Renal pelvis (tissue), 12 donors: ENCODE results near the gene PLEKHA1. TPM values are rescaled to one million over a fixed set of nuclear protein-coding genes. Genes with fewer than 3 reads are reported as not detected.

ENCODE experiments used
- DNase-seq: peaks from one replicate; pipeline ENCODE4 v3.0.0-alpha.2; 2013
- long read RNA-seq, 16 experiments: transcript quantifications; one replicate each; lab custom pipeline, GENCODE V29; 2026
- polyA plus RNA-seq, 3 donors: library from polyadenylated mRNA; unstranded; fragments of 120-200 nt; gene quantifications; one replicate each; pipeline ENCODE4 v1.2.1, GENCODE V29; 2013; ENCODE audit not compliant: insufficient read length in 3 of 3

The PLEKHA1 gene
- polyA plus RNA-seq, result 10 to 100 TPM; 70.1 to 98.8 (median 96.3) TPM
- long read RNA-seq, donor 1, full-length matches to known transcripts, result 6 of 12 reads
- long read RNA-seq, donor 1, partial matches to known transcripts, result 6 of 12 reads
- long read RNA-seq, donor 1, other reads (novel, unspliced or antisense), result 0 of 12 reads
- long read RNA-seq, donor 2, full-length matches to known transcripts, result 5 of 13 reads
- long read RNA-seq, donor 2, partial matches to known transcripts, result 0 of 13 reads
- long read RNA-seq, donor 2, other reads (novel, unspliced or antisense), result 8 of 13 reads
- long read RNA-seq, donor 3, full-length matches to known transcripts, result 4 of 4 reads
- long read RNA-seq, donor 3, partial matches to known transcripts, result 0 of 4 reads
- long read RNA-seq, donor 3, other reads (novel, unspliced or antisense), result 0 of 4 reads
- long read RNA-seq, donor 4, full-length matches to known transcripts, result 2 of 2 reads
- long read RNA-seq, donor 4, partial matches to known transcripts, result 0 of 2 reads
- long read RNA-seq, donor 4, other reads (novel, unspliced or antisense), result 0 of 2 reads
- long read RNA-seq, donor 5, full-length matches to known transcripts, result 1 of 1 reads
- long read RNA-seq, donor 5, partial matches to known transcripts, result 0 of 1 reads
- long read RNA-seq, donor 5, other reads (novel, unspliced or antisense), result 0 of 1 reads
- long read RNA-seq, donor 6, full-length matches to known transcripts, result 4 of 4 reads
- long read RNA-seq, donor 6, partial matches to known transcripts, result 0 of 4 reads
- long read RNA-seq, donor 6, other reads (novel, unspliced or antisense), result 0 of 4 reads
- long read RNA-seq, donor 7, partial matches to known transcripts, result 0 of 9 reads
- long read RNA-seq, donor 7, other reads (novel, unspliced or antisense), result 9 of 9 reads
- long read RNA-seq, donor 8, result 0 reads
- long read RNA-seq, donor 9, full-length matches to known transcripts, result 6 of 24 reads
- long read RNA-seq, donor 9, partial matches to known transcripts, result 0 of 24 reads
- long read RNA-seq, donor 9, other reads (novel, unspliced or antisense), result 18 of 24 reads
- long read RNA-seq, donor 10, full-length matches to known transcripts, result 2 of 18 reads
- long read RNA-seq, donor 10, partial matches to known transcripts, result 9 of 18 reads
- long read RNA-seq, donor 10, other reads (novel, unspliced or antisense), result 7 of 18 reads
- long read RNA-seq, donor 11, full-length matches to known transcripts, result 2 of 2 reads
- long read RNA-seq, donor 11, partial matches to known transcripts, result 0 of 2 reads
- long read RNA-seq, donor 11, other reads (novel, unspliced or antisense), result 0 of 2 reads
- long read RNA-seq, donor 12, full-length matches to known transcripts, result 7 of 21 reads
- long read RNA-seq, donor 12, partial matches to known transcripts, result 0 of 21 reads
- long read RNA-seq, donor 12, other reads (novel, unspliced or antisense), result 14 of 21 reads
- long read RNA-seq, donor 13, full-length matches to known transcripts, result 1 of 1 reads
- long read RNA-seq, donor 13, partial matches to known transcripts, result 0 of 1 reads
- long read RNA-seq, donor 13, other reads (novel, unspliced or antisense), result 0 of 1 reads
- long read RNA-seq, donor 14, result 0 reads
- long read RNA-seq, donor 15, full-length matches to known transcripts, result 3 of 3 reads
- long read RNA-seq, donor 15, partial matches to known transcripts, result 0 of 3 reads
- long read RNA-seq, donor 15, other reads (novel, unspliced or antisense), result 0 of 3 reads
- long read RNA-seq, donor 16, full-length matches to known transcripts, result 5 of 11 reads
- long read RNA-seq, donor 16, partial matches to known transcripts, result 0 of 11 reads
- long read RNA-seq, donor 16, other reads (novel, unspliced or antisense), result 6 of 11 reads

DNA sequence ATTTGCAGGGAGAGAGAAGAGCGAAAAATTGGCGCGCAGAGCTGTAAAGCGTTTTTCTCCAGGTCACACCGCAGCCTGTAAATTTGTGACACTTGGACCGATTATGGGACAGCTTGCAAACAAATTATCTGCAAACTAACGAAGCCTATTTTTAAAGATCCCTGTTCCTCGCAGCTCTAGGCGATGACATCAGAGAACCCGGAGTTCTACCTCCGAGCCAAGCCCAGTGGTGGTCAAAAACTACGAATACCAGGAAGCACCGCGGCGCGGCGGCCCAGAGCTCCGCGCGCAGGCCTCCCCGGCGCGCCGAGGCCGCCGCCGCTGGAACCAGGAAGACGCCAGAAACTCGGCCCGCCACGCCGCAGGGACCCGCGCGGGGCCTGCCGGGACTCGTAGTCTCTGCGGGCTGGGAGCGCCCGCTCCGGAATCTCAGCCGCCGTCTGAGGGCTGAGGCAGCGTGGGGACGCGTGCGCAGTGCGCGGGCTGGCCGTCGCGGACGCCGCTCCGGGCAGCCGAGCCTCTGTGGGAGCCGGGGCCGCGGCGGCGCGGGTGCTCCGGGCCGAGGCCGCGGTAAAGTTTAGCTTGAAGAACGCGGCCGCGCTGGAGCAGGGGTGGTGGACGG is at the start of gene PLEKHA1:
PLEKHA1 (plus strand) TSS at position 472 of the 622 bp plus-strand sequence. CDS start 18,493 bp downstream, outside the sequence.
- DNase-seq, result peak; percentile 95

- DNase-seq, result no peak
Observed at GRCh38 chr10:122325235-122325634, 49.3 kb upstream of the PLEKHA1 start.

- no peak for DNase-seq
Observed at GRCh38 chr10:122326385-122326784, 48.1 kb upstream of the PLEKHA1 start.

- DNase-seq, result no peak
Observed at GRCh38 chr10:122326806-122327205, 47.7 kb upstream of the PLEKHA1 start.

DNA sequence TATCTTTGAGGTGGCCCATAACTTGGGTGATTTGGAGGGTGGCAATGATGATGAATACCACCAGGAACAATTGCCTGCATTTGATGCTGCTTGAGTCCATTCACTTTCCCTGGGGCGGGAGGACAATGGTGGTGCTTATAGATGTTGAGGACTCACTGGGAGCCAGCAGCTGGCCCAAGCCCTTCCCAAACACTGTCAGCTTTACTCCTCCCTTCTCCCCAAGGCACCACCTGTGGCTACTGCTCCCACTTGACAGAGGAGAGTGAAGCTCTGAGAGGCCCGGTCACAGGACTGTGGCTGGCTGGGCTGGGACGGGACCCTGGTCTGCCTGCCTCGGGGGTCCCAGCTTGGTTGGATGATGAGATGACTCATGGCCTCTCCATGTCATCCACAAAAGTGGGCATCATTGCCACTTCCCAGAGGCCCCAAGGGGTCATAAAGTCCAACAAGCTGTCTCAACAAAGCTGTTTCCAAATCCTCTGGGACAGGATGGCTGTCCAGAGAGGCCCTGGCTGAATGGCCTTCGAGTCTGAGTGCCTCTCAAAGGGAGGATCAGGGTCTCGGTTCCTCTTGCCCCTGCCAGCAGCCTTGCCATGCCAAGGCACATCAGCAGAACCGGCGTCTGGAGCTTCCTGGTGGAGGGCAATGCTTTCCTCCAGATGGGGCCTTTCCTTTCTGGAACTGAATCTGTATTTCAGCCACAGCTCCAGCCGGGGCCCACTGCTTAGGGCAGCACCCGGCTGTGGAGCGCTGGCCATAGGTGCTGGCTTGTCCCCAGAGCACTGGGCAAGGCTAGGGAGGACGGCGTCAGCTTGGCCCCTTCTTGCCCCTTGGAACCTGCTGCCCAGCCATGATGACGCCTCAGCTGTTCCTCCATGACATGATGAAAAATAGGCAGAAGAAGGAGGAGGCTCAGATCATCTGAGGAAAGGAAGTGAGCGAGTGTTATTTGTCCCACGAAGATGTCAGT is 47.0 kb upstream of the PLEKHA1 start:
- no peak for DNase-seq

GRCh38 chr10:122328676-122329075 is 45.8 kb upstream of the PLEKHA1 start:
- no peak for DNase-seq

- DNase-seq, result no peak
Observed at GRCh38 chr10:122329416-122329815, 45.1 kb upstream of the PLEKHA1 start.

GRCh38 chr10:122331100-122331499 is 43.4 kb upstream of the PLEKHA1 start:
- no peak for DNase-seq

DNA sequence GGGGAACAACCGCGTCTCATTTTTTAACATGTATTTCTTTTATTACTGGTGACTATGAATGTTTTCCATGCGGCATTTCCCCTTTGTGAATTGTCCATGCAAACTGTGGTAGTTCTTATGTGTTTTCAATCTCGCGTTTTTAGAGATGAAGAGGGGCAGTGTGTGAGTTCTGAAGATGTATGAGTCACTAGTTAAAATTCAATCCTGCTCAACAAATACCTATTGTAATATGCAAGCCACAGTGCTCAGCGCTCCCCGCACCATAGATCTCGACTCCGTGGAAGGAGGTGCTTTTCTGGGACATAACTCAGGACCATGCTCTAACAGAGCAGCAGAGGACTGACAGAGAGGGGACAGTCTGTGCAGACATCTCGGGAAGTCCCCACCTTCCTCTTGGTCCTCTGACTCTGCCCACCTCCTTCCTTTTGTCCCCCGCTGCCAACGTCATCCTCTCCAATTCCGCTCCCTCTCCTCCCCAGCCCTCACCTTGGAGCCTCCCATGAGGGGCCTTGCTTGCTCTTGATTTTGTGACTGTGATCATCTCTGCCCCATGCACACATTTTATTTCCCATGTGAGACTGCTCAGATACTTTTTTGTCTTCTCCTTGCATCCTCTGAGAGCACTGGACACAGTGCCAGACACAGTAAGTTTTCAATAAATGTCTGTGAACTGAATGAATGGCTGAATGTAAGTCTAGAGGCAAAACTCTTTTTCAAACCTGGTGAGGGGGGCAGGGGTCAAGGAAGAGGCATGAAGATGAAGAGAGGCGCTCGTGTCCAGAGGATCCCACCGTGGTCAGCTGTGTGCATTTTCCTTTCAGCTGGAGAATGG is 42.7 kb upstream of the PLEKHA1 start:
- DNase-seq, result no peak

DNA sequence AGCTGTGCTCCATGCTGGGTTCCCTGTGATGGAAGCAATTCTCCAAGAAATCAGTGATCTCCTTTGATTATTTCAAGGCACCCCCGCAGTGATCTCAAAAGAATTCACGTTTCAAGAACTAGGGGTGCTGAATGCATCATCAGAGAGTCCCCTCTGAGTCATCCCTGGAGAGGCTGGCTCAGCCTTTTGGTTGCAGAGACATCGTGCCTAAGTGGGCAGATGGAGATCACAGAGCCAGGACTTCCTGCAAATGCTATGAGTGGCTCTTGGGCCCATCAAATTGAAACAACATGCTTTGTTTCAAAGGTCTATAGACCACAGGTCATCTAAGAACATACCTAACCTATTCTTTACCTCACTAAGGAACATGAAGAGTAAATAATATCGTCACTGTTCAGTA is 41.5 kb upstream of the PLEKHA1 start:
- no peak for DNase-seq

DNA sequence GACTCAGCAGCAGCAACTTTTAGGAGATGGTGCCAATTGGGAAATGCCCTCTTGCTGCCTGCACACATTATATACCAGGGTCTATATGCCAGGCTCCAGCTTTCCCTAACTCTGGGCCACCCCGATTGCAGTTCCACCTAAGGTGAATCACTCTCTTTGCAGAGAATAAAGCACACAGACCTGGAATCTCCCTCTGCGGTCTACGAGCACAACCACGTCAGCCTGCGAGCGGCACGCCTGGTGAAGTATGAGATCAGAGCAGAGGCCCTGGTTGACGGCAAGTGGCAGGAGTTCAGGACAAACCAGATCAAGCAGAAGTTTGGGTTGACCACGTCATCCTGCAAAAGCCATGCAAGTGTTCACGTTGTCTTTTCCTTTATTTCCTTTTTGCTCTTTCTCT is 38.2 kb upstream of the PLEKHA1 start:
- DNase-seq, result no peak

GRCh38 chr10:122336961-122337360 is 37.5 kb upstream of the PLEKHA1 start:
- DNase-seq, result no peak

DNA sequence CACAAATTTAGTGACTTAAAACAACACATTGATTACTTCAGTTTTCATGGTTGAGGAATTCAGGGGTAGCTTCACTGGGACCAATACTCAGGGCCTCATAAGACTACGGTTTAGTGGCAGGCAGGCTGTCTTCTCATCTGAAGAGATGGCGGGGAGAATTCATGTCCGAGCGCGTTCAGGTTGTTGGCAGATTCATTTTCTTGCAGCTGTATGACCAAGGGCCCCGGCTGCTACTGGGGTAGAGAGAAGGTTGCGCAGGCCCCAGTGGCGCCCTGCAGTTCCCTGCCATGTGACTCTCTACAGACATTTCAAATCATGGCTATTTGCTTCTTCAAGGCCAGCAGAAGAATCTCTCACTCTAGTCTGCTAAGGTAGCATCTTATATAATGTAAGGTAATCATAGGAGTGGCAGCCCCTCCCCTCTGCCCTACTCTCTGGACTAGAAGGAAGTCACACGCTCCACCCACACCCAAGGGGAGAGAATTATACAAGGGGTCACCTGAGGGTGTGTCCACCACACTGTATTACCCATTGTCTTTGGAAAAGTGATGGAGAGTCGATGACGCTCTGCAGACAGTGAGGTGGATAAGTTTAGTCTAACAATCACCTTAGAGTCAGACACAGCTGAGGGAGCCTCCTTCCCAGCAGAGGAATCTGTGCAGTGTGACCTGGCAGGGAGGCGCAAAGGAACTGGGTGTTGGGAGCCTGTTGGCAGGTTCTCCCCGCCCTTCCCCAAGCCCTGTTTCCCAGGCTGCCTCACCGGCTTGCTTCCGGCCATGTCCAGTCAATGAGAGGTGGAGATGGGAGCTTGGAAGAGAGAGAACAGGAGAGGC is 35.7 kb upstream of the PLEKHA1 start:
- no peak for DNase-seq

- DNase-seq, result no peak
Observed at GRCh38 chr10:122341141-122341810, 33.2 kb upstream of the PLEKHA1 start.

GRCh38 chr10:122342293-122343134 is 32.0 kb upstream of the PLEKHA1 start:
- DNase-seq, result peak; percentile 36
